HTR-8/SVneo (cell line): ENCODE data around the gene SYNE2.
"Not testable (repeated sequence)": the region's sequence is repeated elsewhere in the genome, so short reads cannot be mapped to it uniquely, and the experiment has no call there.

Experiments
- DNase-seq: peaks from one replicate; pipeline ENCODE4 v3.0.0; 2011; ENCODE audit warnings: low spot score, mixed read lengths; ENCODE audit not compliant: insufficient read length
- FAIRE-seq: peaks from 2 replicates; lab custom pipeline; 2011; peaks lifted over from hg19 to GRCh38; lab: Jason Lieb, UNC

Gene SYNE2

GRCh38 chr14:64176330-64176729 is 323.5 kb downstream of the SYNE2 start:
- no peak for DNase-seq
- peak; percentile 90 for FAIRE-seq

- DNase-seq (no peak), FAIRE-seq (peak; percentile 75)
These were observed 326.0 kb downstream of the SYNE2 start for GRCh38 chr14:64178814-64179213.

- not testable (repeated sequence) for FAIRE-seq
These were observed 330.1 kb downstream of the SYNE2 start for GRCh38 chr14:64182908-64183307.

GRCh38 chr14:64184103-64184729 is 331.4 kb downstream of the SYNE2 start:
- DNase-seq (no peak), FAIRE-seq (peak; percentile 98)

More at GRCh38 chr14:64182908-64183307, 330.1 kb downstream of the SYNE2 start:
- DNase-seq, result not testable (repeated sequence)

GRCh38 chr14:64185184-64185583 is 332.4 kb downstream of the SYNE2 start:
- DNase-seq (no peak), FAIRE-seq (no peak)

- FAIRE-seq (peak; percentile 92), DNase-seq (no peak)
These were observed 333.7 kb downstream of the SYNE2 start for GRCh38 chr14:64186231-64187129.

GRCh38 chr14:64187331-64187730 is 334.5 kb downstream of the SYNE2 start:
- DNase-seq (no peak), FAIRE-seq (no peak)

- DNase-seq, result no peak
- FAIRE-seq, result no peak
These were observed 338.2 kb downstream of the SYNE2 start for GRCh38 chr14:64190974-64191502.

GRCh38 chr14:64191756-64192155 is 339.0 kb downstream of the SYNE2 start:
- peak; percentile 67 for DNase-seq
- FAIRE-seq, result peak; percentile 98

GRCh38 chr14:64193821-64194220 is 341.0 kb downstream of the SYNE2 start:
- FAIRE-seq (no peak), DNase-seq (no peak)

GRCh38 chr14:64194404-64194803 is 341.6 kb downstream of the SYNE2 start:
- FAIRE-seq, result peak; percentile 85
- no peak for DNase-seq

GRCh38 chr14:64195199-64195598 is 342.4 kb downstream of the SYNE2 start:
- DNase-seq (no peak), FAIRE-seq (no peak)

- FAIRE-seq, result peak; percentile 87
- DNase-seq, result no peak
These were observed 343.3 kb downstream of the SYNE2 start for GRCh38 chr14:64196056-64196455.

- DNase-seq, result peak; percentile 51
- peak; percentile 94 for FAIRE-seq
These were observed 344.1 kb downstream of the SYNE2 start for GRCh38 chr14:64196814-64197411.

GRCh38 chr14:64197996-64198395 is 345.2 kb downstream of the SYNE2 start:
- DNase-seq (no peak), FAIRE-seq (no peak)

- DNase-seq (no peak), FAIRE-seq (no peak)
These were observed 345.7 kb downstream of the SYNE2 start for GRCh38 chr14:64198486-64198885.

- DNase-seq, result no peak
- no peak for FAIRE-seq
These were observed 347.4 kb downstream of the SYNE2 start for GRCh38 chr14:64200170-64200569.

- no peak for DNase-seq
- FAIRE-seq, result no peak
These were observed 348.5 kb downstream of the SYNE2 start for GRCh38 chr14:64201296-64201695.

GRCh38 chr14:64201921-64202545 is 349.2 kb downstream of the SYNE2 start:
- FAIRE-seq, result peak; percentile 89

GRCh38 chr14:64202716-64203115 is 349.9 kb downstream of the SYNE2 start:
- FAIRE-seq (peak; percentile 58), DNase-seq (no peak)

More at GRCh38 chr14:64201921-64202545, 349.2 kb downstream of the SYNE2 start:
- no peak for DNase-seq
